Uterus (tissue), 4 donors: Measurements from ENCODE around the gene PLCE1. TPM values are rescaled to one million over a fixed set of nuclear protein-coding genes. Genes with fewer than 3 reads are reported as not detected.
"Not testable (repeated sequence)": the region's sequence is repeated elsewhere in the genome, so short reads cannot be mapped to it uniquely, and the experiment has no call there.

ENCODE experiments used
- DNase-seq, 2 donors: peaks; one replicate each; pipeline ENCODE4 v3.0.0-alpha.2; 2019 to 2020
- H3K27ac ChIP-seq, 2 donors: fragments of 200-600 bp; sonication (generic); 1 replicate in 1 of 2; 2 replicates in 1 of 2; pipeline ENCODE4 v1.5.1; 2016 to 2018
- H3K27me3 ChIP-seq, 2 donors: fragments of 200-600 bp; sonication (generic); one replicate each; pipeline ENCODE4 v1.5.1; 2018 to 2019; ENCODE audit warnings: control low read depth in 1 of 2
- H3K36me3 ChIP-seq, 2 donors: fragments of 200-600 bp; sonication (generic); one replicate each; pipeline ENCODE4 v1.5.1; 2019; ENCODE audit warnings: control low read depth in 1 of 2
- H3K4me1 ChIP-seq, 2 donors: fragments of 200-600 bp; sonication (generic); one replicate each; pipeline ENCODE4 v1.5.1; 2018 to 2019; ENCODE audit warnings: control low read depth in 1 of 2
- H3K4me3 ChIP-seq, 2 donors: fragments of 200-600 bp; sonication (generic); 1 replicate in 1 of 2; 2 replicates in 1 of 2; pipeline ENCODE4 v1.5.1; 2018 to 2019; ENCODE audit warnings: mild to moderate bottlenecking in 1 of 2
- H3K9me3 ChIP-seq, 2 donors: fragments of 200-600 bp; sonication (generic); one replicate each; pipeline ENCODE4 v1.5.1; 2019; ENCODE audit warnings: control low read depth in 1 of 2
- POLR2A ChIP-seq, 2 donors: fragments of 450-650 bp; IDR thresholded peaks; one replicate each; pipeline ENCODE4 v1.6.1; 2016; ENCODE audit warnings: antibody characterized with exemption in 2 of 2, mild to moderate bottlenecking in 1 of 2, moderate library complexity in 1 of 2
- intact Hi-C: fragments of 100-400 bp; cut with DNase I; formaldehyde crosslinking; loops from one replicate; pipeline ENCODE4 v1.15.1; 2023; ENCODE audit warnings: low total_unique reads
- total RNA-seq, 4 donors: library from RNA; depleted of rRNA in 3 of 4; stranded (reverse); fragments of >200 nt in 3 of 4; gene quantifications; one replicate each; pipeline versions ENCODE4 v1.1.0 to v1.2.4, GENCODE V29; 2014 to 2023
- TF ChIP-seq, protein P1 (sequence below), 4 experiments: fragments of 200-600 bp in 2 of 4; fragments of 450-650 bp in 2 of 4; sonication (generic) in 2 of 4; IDR thresholded peaks; one replicate each; pipeline ENCODE4 v1.5.1; 2016 to 2019; ENCODE audit warnings: antibody characterized with exemption in 4 of 4, mild to moderate bottlenecking in 2 of 4, moderate library complexity in 1 of 4
- donor health status: DM: yes; HTN: yes; CAD: no.

The PLCE1 gene
- total RNA-seq, 4 donors from 2014 or later = 7.1 to 21.7 (median 12.9) TPM

DNA sequence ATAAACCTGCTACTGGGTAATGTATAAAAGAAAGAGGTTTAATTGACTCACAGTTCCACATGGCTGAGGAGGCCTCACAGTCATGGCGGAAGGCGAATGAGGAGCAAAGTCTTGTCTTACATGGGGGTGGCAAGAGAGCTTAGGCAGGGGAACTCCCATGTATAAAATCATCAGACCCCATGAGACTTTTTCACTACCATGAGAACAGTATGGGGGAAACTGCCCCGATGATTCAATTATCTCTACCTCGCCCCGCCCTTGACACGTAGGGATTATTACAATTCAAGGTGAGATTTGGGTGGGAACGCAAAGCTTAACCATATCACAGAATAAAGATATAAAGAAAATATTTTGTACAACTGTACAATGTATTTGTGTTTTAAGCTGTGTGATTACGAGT is 39.4 kb upstream of the PLCE1 start:
- no peak for TF ChIP-seq POLR2A (IDR thresholded peaks at IDR 0.05)
- TF ChIP-seq, protein P1, sequence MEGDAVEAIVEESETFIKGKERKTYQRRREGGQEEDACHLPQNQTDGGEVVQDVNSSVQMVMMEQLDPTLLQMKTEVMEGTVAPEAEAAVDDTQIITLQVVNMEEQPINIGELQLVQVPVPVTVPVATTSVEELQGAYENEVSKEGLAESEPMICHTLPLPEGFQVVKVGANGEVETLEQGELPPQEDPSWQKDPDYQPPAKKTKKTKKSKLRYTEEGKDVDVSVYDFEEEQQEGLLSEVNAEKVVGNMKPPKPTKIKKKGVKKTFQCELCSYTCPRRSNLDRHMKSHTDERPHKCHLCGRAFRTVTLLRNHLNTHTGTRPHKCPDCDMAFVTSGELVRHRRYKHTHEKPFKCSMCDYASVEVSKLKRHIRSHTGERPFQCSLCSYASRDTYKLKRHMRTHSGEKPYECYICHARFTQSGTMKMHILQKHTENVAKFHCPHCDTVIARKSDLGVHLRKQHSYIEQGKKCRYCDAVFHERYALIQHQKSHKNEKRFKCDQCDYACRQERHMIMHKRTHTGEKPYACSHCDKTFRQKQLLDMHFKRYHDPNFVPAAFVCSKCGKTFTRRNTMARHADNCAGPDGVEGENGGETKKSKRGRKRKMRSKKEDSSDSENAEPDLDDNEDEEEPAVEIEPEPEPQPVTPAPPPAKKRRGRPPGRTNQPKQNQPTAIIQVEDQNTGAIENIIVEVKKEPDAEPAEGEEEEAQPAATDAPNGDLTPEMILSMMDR (IDR thresholded peaks at IDR 0.05) = no peak
- DNase-seq = no peak
- H3K9me3 ChIP-seq = no peaks in the 10 kb centered on the region
- no peak overlapping the region for H3K4me3 ChIP-seq
- H3K36me3 ChIP-seq = no peaks in the 10 kb centered on the region
- no peaks in the 10 kb centered on the region for H3K27me3 ChIP-seq
- H3K4me1 ChIP-seq = no peaks in the 10 kb centered on the region
- intact Hi-C loops = no loop called here
- H3K27ac ChIP-seq = no peak overlapping the region

DNA sequence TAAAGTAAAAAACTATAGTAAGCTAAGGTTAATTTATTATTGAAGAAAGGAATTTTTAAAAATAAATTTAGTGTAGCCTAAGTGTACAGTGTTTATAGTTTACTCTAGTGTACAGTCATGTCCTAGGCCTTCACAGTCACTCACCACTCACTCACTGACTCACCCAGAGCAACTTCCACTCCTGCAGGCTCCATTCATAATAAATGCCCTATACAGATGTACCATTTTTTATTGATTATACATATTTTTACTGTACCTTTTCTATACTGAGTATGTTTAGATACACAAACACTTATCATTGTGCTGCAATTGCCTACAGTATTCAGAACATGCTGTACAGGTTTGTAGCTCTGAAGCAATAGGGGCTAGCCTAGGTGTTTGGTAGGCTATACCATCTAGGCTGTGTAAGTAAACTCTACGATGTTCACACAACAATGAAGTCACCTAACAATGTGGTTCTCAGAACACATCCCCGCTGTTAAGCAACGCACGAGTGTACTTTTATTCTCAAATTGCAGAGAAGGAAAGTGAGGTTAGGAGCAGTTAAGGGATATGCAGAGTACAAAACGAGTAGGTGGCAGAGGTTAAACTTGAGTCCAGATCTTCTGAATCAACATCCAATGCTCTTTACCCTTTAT is 38.9 kb upstream of the PLCE1 start:
- DNase-seq = no peak
- Histone ChIP-seq H3K27ac (no peak overlapping the region), H3K36me3 (no peaks in the 10 kb centered on the region), H3K27me3 (no peaks in the 10 kb centered on the region), H3K4me1 (no peaks in the 10 kb centered on the region), H3K4me3 (no peak overlapping the region), H3K9me3 (no peaks in the 10 kb centered on the region)
- intact Hi-C loops = no loop called here
- no peak for TF ChIP-seq POLR2A (IDR thresholded peaks at IDR 0.05)
- TF ChIP-seq, protein P1 (IDR thresholded peaks at IDR 0.05) = no peak

DNA sequence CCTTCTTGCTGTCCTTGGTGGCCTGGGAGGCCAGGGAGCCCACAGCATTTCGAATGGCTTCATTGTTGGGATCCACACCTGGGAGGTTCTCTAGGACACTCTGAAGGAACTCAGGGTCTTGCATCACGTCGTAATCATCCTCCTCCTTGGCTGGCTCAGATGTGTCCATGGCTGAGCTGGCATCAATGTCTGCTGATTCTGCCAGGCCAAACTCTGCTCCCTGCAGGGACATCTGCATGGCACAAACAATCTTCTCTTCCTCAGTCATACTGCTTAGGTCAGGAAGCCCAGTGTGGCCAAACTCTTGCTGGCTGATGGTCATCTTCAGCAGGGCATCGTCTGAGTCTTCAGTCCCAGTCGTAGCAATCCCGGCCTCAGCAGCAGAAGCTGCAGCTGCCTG is 34.9 kb upstream of the PLCE1 start:
- Histone ChIP-seq H3K4me1 (no peaks in the 10 kb centered on the region), H3K4me3 (no peak overlapping the region), H3K27ac (no peak overlapping the region), H3K36me3 (no peaks in the 10 kb centered on the region), H3K27me3 (no peaks in the 10 kb centered on the region), H3K9me3 (no peaks in the 10 kb centered on the region)
- TF ChIP-seq, protein P1 (IDR thresholded peaks at IDR 0.05) = no peak
- TF ChIP-seq POLR2A (IDR thresholded peaks at IDR 0.05) = no peak
- intact Hi-C loops = no loop called here
- DNase-seq = no peak

DNA sequence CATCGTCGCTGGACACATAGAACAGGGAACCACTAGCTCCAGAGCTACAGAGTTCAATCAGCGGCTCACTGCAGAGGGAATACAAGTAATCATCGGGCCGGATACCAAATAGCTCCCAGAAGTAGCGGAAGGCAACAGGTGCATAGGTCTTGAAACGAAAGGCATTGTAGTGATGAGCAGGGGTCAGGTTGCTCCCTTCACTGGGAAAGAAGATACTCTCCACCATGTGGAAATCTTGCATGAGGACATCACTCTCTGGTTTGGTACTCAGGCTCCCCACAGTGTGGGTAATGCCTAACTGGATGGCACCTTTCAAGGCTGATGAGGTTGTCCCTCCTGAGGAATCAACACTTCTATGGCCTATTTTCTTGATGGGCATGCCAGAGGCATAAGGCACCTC is 32.7 kb upstream of the PLCE1 start:
- H3K4me1 ChIP-seq, H3K4me3 ChIP-seq, H3K27ac ChIP-seq, H3K9me3 ChIP-seq, H3K36me3 ChIP-seq, intact Hi-C loops, H3K27me3 ChIP-seq, DNase-seq: not testable (repeated sequence)

DNA sequence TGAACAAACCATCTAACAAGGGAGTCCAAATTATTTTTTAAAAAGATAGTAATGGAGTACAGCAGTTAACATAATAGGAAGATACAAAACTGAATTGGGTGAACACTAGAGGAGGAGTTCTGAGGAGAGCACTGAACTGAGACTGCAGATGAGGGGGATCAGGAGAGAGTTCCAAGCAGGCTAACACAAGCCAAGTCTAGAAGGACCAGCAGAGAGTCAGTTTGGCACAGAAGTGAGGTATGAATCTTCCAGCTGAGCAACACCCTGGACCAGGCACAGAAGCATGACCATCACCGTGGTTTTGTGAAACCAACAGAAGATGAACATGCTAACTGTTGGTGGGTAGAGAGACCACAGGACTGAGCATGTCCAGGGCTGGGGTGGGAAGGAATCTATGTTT is 30.8 kb upstream of the PLCE1 start:
- no peak for DNase-seq
- no peak overlapping the region for H3K27ac ChIP-seq
- H3K4me3 ChIP-seq = no peak overlapping the region
- H3K27me3 ChIP-seq = no peaks in the 10 kb centered on the region
- no peaks in the 10 kb centered on the region for H3K9me3 ChIP-seq
- intact Hi-C loops = no loop called here
- no peak for TF ChIP-seq POLR2A (IDR thresholded peaks at IDR 0.05)
- TF ChIP-seq, protein P1 (IDR thresholded peaks at IDR 0.05) = no peak
- H3K36me3 ChIP-seq = no peaks in the 10 kb centered on the region
- H3K4me1 ChIP-seq = no peaks in the 10 kb centered on the region

DNA sequence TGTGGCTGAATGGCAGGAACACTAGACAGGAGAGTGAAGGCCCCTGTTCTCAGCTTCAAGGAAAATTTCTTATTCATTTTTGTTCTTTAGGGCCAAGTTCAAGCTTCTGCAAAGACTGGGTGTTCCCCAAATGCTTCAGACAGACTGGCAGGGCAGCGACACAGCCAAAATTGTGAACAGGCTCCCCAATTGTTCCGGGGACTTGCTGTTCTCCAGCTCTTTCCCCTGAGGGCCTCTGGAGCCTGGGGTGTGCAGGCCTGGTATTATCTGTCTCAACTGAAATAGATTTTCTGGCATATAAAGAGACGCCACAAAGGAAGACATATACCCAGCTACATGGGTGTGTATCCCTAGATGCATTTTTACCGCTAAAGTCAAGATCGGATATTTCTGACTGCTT is 30.3 kb upstream of the PLCE1 start:
- Histone ChIP-seq H3K4me1 (no peaks in the 10 kb centered on the region), H3K9me3 (no peaks in the 10 kb centered on the region), H3K4me3 (no peak overlapping the region), H3K36me3 (no peaks in the 10 kb centered on the region), H3K27me3 (no peaks in the 10 kb centered on the region), H3K27ac (no peak overlapping the region)
- DNase-seq = no peak
- intact Hi-C loops = no loop called here
- TF ChIP-seq, protein P1 (IDR thresholded peaks at IDR 0.05) = no peak
- TF ChIP-seq POLR2A (IDR thresholded peaks at IDR 0.05) = no peak
